GM10248 (cell line): ENCODE data around the gene SLC30A9.

Experiments
- CTCF ChIA-PET: fragments of 300-600 bp; sonication (Branson Sonifier 250); formaldehyde crosslinking; extraction: SDS; loops from one replicate; lab custom pipeline; 2021; ENCODE audit warnings: antibody characterized with exemption; lab: Yijun Ruan, JAX
- POLR2A ChIA-PET: fragments of 350-650 bp; sonication (Branson Sonifier 250); formaldehyde crosslinking; extraction: SDS; loops from one replicate; lab custom pipeline; 2020; ENCODE audit warnings: antibody characterized with exemption; lab: Yijun Ruan, JAX
- DNase-seq: peaks from one replicate; pipeline ENCODE4 v3.0.0; 2012; ENCODE audit errors: extremely low spot score
- TF ChIP-seq, protein P1 (sequence below): IDR thresholded peaks from 2 replicates; pipeline ENCODE4 v1.5.1; 2012; ENCODE audit warnings: mild to moderate bottlenecking, low read depth; ENCODE audit errors: extremely low read depth, missing control alignments, control extremely low read depth

Gene SLC30A9

DNA sequence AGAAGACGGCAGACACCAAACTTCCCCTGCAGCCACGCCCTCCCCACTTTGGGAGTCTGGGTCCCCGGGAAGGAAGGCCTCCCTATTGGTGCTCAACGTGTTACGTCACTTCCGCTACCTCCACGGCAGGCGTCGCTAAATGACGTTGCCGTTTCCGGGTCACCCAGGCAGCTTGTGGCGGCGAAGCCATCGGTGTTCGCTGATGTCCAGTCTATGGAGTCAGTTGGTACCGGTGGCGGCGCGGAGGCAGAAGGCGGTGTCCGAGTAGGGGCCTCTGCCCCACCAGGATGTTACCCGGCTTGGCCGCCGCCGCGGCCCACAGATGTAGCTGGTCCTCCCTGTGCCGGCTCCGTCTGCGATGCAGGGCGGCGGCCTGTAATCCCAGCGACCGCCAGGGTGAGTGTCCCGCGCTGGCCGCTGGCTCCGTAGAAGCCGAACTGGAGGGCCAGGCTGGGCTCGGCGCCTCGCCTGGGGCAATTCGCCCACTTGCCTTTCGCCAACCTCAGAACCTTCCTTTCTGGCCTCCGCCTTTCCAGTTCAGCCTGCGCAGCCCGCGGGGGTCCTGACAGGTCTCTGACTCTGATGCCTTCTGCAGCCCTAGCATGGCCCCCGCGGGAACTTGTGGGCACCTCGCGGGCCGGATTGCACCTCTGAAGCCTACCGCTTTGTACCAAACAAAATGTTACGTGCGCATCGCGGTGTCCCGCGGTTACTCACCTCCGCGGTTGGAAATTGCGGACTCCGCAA lies at the start of gene SLC30A9:
TSS of gene SLC30A9 (plus strand) at position 166 of the 747 bp plus-strand sequence. CDS start at position 288, 122 bp downstream.
- ChIA-PET CTCF (interaction anchor here (0.9 to 1.7 kb wide), 4 partner anchors 13 to 290 kb away, joined by 3 to 5 read pairs (median 4); no protein-coding TSS in a partner anchor), POLR2A (no interaction called here)
- peak; percentile 98 for DNase-seq
- TF ChIP-seq, protein P1, sequence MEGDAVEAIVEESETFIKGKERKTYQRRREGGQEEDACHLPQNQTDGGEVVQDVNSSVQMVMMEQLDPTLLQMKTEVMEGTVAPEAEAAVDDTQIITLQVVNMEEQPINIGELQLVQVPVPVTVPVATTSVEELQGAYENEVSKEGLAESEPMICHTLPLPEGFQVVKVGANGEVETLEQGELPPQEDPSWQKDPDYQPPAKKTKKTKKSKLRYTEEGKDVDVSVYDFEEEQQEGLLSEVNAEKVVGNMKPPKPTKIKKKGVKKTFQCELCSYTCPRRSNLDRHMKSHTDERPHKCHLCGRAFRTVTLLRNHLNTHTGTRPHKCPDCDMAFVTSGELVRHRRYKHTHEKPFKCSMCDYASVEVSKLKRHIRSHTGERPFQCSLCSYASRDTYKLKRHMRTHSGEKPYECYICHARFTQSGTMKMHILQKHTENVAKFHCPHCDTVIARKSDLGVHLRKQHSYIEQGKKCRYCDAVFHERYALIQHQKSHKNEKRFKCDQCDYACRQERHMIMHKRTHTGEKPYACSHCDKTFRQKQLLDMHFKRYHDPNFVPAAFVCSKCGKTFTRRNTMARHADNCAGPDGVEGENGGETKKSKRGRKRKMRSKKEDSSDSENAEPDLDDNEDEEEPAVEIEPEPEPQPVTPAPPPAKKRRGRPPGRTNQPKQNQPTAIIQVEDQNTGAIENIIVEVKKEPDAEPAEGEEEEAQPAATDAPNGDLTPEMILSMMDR = peak; percentile 15

- ChIA-PET POLR2A (interaction anchor here (0.7 kb wide), 1 partner anchor 37 kb away, joined by 3 read pairs; no protein-coding TSS in a partner anchor), CTCF (no interaction called here)
- no peak for DNase-seq
- TF ChIP-seq, protein P1 = no peak
Observed at GRCh38 chr4:41940834-41941233, 49.5 kb upstream of the SLC30A9 start.

DNA sequence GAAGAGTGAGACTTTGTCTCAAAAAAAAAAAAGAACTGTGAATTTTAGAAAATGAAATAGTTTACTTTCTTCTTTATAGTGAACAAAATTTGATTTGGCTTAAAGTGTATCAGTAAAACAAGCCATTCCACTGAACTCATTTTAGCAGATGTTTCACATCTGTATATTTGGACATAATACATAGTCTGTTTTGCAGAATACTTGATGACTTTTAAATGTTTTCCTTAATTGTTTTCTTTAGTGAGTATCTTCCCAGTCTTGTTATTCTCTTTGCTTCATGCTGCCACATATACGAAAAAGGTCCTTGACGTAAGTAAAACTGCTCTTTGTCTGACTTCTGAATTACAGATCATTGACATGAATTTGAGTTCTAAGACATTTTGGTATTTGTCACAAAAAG lies 46.8 kb upstream of the SLC30A9 start:
- ChIA-PET POLR2A (no interaction called here), CTCF (no interaction called here)
- DNase-seq = no peak
- TF ChIP-seq, protein P1 = no peak

- ChIA-PET CTCF (interaction anchor here (1.5 kb wide), 1 partner anchor 10 kb away, joined by 4 read pairs; no protein-coding TSS in a partner anchor), POLR2A (no interaction called here)
- TF ChIP-seq, protein P1 = no peak
- no peak for DNase-seq
Observed at GRCh38 chr4:41944089-41944488, 46.2 kb upstream of the SLC30A9 start.

DNA sequence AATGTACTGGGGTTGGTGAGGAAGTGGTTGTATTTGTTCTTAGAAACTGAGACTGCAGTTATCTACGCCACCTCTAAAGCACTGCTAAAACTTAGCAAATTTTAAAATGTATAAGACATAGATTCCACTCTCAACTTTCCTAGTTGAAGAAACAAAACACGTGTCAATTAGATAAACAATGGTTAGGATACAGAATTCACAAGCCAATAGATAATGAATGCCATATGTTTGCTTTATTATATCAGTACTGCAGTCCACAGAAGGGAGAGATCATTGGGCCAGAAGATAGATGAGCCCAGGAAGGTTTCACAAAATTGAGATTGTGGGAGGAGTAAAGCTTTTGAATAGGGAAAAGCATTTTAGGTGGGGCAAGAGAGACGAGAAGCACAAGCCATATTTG lies 40.8 kb upstream of the SLC30A9 start:
- CTCF ChIA-PET = interaction anchor here (0.9 to 1.4 kb wide), 3 partner anchors 10 to 41 kb away, joined by 3 read pairs; partner anchors contain the start of gene SLC30A9
- TF ChIP-seq, protein P1 = no peak
- DNase-seq = no peak
- POLR2A ChIA-PET = no interaction called here

- TF ChIP-seq, protein P1 = peak; percentile 50
- POLR2A ChIA-PET = no interaction called here
- peak; percentile 50 for DNase-seq
- CTCF ChIA-PET = interaction anchor here (0.9 to 2.6 kb wide), 7 partner anchors 9 to 562 kb away, joined by 3 to 11 read pairs (median 4); no protein-coding TSS in a partner anchor
Observed at GRCh38 chr4:41957634-41958033, 32.7 kb upstream of the SLC30A9 start.
